ENCODE results near the gene SCD5.

Gene SCD5

GRCh38 chr4:82776925-82777542 is 21.6 kb downstream of the SCD5 start:
- TF ChIP-seq POLR2AphosphoS5 (IDR thresholded peaks at IDR 0.05; ENCODE audit: low read depth, low read length), result no peak
- no peak for TF ChIP-seq REST (IDR thresholded peaks at IDR 0.05; ENCODE audit: insufficient read depth in 1 of 2, low read depth in 2 of 2, low read length in 2 of 2)
- no peak for TF ChIP-seq SIN3A (IDR thresholded peaks at IDR 0.05; ENCODE audit: borderline replicate concordance, insufficient read depth, low read length)
- TF ChIP-seq TAF1 (IDR thresholded peaks at IDR 0.05; ENCODE audit: borderline replicate concordance, insufficient read depth, low read length), result no peak
- no peak for TF ChIP-seq FOXP2 (optimal IDR thresholded peaks at IDR 0.05; ENCODE audit: borderline replicate concordance, extremely low read depth, extremely low read length, insufficient read depth)

- TF ChIP-seq FOXP2 (optimal IDR thresholded peaks at IDR 0.05; ENCODE audit: borderline replicate concordance, extremely low read depth, extremely low read length, insufficient read depth) (no peak), REST (IDR thresholded peaks at IDR 0.05; ENCODE audit: insufficient read depth in 1 of 2, low read depth in 2 of 2, low read length in 2 of 2) (no peak), POLR2AphosphoS5 (IDR thresholded peaks at IDR 0.05; ENCODE audit: low read depth, low read length) (no peak), TAF1 (IDR thresholded peaks at IDR 0.05; ENCODE audit: borderline replicate concordance, insufficient read depth, low read length) (no peak), SIN3A (IDR thresholded peaks at IDR 0.05; ENCODE audit: borderline replicate concordance, insufficient read depth, low read length) (no peak)
Measured at GRCh38 chr4:82775243-82775642, 23.4 kb downstream of the SCD5 start.

DNA sequence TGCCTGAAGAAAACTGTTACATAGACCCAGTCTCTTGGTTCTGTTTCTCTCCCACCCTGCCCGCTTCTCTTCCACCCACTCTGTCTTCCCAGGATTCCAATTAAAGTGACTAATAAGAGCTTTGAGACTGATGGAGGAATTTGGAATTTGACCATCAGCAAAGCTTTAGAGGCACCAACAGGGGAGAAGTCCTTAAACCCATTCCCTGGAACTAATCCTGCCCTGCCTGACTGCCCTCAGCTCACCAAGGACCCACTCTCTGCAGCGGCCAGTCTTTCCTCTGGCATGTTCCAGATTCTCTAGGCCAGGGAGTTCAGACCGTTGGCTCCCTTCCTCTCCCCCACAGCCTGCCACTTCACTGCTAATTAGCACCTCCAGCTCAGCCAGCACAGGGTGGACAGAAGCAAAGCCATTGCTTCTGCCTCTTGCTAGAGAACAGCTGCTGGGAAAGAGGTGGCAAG is 23.9 kb downstream of the SCD5 start:
- TF ChIP-seq TAF1 (IDR thresholded peaks at IDR 0.05; ENCODE audit: borderline replicate concordance, insufficient read depth, low read length) (no peak), SIN3A (IDR thresholded peaks at IDR 0.05; ENCODE audit: borderline replicate concordance, insufficient read depth, low read length) (no peak), REST (IDR thresholded peaks at IDR 0.05; ENCODE audit: insufficient read depth in 1 of 2, low read depth in 2 of 2, low read length in 2 of 2) (no peak), POLR2AphosphoS5 (IDR thresholded peaks at IDR 0.05; ENCODE audit: low read depth, low read length) (no peak), FOXP2 (optimal IDR thresholded peaks at IDR 0.05; ENCODE audit: borderline replicate concordance, extremely low read depth, extremely low read length, insufficient read depth) (no peak)

GRCh38 chr4:82773057-82773456 is 25.5 kb downstream of the SCD5 start:
- TF ChIP-seq FOXP2 (optimal IDR thresholded peaks at IDR 0.05; ENCODE audit: borderline replicate concordance, extremely low read depth, extremely low read length, insufficient read depth), result no peak
- TF ChIP-seq REST (IDR thresholded peaks at IDR 0.05; ENCODE audit: insufficient read depth in 1 of 2, low read depth in 2 of 2, low read length in 2 of 2), result no peak
- TF ChIP-seq TAF1 (IDR thresholded peaks at IDR 0.05; ENCODE audit: borderline replicate concordance, insufficient read depth, low read length), result no peak
- no peak for TF ChIP-seq POLR2AphosphoS5 (IDR thresholded peaks at IDR 0.05; ENCODE audit: low read depth, low read length)
- TF ChIP-seq SIN3A (IDR thresholded peaks at IDR 0.05; ENCODE audit: borderline replicate concordance, insufficient read depth, low read length), result no peak

Data from PFSK-1 (cell line).